NCI-H2029 treated with DMSO at 0.1 percent for 48 hours (cell line): ENCODE measurements around the gene ATP4A.

Experiments
- DNase-seq: peaks from one replicate; lab custom pipeline; 2025; lab: John Stamatoyannopoulos, UW

ATP4A gene

GRCh38 chr19:35565016-35565856 lies 1.8 kb upstream of the ATP4A start:
- no peak for DNase-seq

GRCh38 chr19:35562776-35563175 lies 682 bp downstream of the ATP4A start:
- no peak for DNase-seq

DNA sequence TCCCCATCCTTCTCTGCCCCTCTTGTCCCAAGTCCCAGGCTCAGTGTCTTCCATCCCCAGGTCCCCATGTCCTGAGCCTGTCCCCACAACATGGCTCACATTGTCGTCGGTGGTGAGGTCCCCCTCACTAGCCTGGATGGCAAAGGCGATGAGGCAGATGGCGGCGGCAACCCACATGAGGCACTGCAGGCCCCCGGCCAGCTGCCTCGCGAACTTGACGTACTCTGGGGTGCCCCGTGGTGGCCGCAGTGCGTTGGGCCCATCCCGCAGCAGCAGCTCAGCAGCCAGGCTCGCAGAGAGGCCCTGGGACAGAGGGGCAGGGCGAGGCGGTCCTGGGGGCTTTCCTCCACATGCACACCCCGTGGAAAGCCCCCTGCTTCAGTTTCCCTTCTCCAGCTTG lies 1.1 kb downstream of the ATP4A start:
- no peak for DNase-seq

GRCh38 chr19:35561436-35561835 lies 2.0 kb downstream of the ATP4A start:
- no peak for DNase-seq

GRCh38 chr19:35560677-35561076 lies 2.8 kb downstream of the ATP4A start:
- DNase-seq: no peak

- DNase-seq: no peak
Measured at GRCh38 chr19:35560271-35560670, 3.2 kb downstream of the ATP4A start.

- DNase-seq: no peak
Measured at GRCh38 chr19:35559781-35560180, 3.7 kb downstream of the ATP4A start.

- DNase-seq: no peak
Measured at GRCh38 chr19:35559281-35559659, 4.2 kb downstream of the ATP4A start.

DNA sequence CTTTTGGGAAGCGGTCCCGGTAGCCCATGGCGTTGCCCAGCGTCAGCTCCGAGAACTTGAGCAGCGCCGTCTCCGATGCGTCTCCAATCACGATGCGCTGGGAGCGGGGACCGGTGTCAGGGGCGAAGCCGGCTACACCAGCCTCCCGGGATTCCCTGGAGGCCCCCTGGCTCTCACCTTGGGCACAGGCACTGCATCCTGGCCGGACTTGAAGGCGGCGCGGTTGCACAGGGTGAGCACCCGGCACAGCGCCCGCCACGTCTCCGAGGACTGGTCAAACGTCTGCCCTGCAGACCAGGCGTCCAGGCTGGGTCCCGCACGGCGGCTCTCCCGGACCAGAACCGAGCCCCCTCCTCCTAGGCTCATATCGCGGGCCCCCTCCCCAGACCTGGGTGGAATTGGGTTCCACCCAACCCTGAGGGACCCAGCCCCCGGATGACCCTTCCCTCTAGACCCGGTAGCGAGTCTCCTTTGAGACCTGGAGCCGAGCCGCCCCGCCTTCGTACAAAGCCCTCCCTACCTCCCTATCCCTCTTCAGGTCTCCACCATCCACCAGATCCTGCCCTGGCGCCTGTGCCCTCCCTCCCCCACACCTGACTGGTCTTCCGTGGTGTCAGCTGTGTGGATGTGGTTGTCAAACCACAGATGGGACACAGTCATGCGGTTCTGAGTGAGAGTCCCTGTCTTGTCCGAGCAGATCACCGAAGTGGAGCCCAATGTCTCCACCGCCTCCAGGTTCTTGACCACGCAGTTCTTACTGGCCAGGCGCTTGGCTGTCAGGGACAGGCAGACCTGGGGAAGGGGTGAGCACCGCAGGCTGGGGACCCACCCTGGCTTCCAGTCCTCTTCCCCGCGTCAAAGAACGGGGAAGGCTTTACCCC lies 4.8 kb downstream of the ATP4A start:
- no peak for DNase-seq

GRCh38 chr19:35557539-35558399 lies 5.7 kb downstream of the ATP4A start:
- peak; percentile 37 for DNase-seq

GRCh38 chr19:35556846-35557538 lies 6.5 kb downstream of the ATP4A start:
- no peak for DNase-seq

DNA sequence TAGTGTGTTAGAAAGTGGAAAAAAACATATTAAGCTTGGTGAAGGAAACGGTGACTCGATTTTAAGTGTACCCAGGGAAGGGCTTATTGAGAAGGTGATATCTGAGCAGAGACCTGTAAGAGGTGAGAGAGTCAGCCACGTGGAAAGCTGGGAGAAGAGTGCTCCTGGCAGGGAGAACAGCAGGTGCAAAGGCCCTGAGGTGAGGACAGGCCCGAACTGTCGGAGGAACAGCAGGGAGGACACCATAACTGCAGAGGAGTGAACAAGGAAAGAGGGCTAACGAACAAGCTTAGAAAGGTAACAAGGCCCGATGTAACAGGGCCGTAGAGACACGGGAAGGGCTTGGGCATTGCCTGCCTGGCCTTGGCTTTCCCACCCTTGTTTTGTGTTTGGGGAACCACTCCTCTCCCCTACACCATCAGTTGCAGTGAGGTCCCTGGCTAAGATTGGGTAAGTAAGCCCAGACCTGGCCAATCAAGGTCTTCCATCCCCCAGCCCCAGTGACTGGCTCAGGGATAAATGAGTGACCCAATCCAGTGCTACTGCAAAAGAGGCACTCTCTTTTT lies 7.3 kb downstream of the ATP4A start:
- no peak for DNase-seq

- no peak for DNase-seq
Measured at GRCh38 chr19:35555301-35556005, 8.0 kb downstream of the ATP4A start.

GRCh38 chr19:35554076-35554475 lies 9.4 kb downstream of the ATP4A start:
- DNase-seq: no peak

DNA sequence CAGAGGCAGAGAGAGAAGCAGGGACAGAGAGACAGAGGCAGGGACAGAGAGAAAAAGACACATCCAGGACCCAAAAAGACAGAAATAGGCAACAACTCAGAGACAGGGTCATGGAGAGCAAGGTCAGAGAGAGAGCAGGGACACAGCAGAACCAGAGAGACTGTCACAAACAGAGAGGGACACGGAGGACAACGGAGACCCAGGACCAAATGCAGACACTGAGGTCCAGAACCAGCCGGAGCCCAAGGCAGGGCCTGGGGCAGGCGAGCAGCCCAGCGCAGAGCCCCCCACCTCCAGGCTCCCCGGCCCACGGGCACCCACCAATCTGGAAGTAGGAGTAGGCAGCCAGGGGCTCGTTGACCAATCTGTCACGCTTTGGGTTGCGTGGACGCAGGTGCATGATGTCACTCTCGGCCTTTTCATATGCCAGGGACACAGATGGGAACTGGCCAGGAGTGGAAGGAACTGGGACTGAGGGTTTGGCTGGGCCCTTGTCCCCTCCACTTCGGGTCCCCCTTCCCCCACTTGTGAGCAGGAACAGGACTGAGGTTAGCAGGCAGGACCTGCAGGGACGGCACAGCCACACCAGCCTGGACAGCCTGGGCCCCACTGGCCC lies 10.0 kb downstream of the ATP4A start:
- DNase-seq: no peak

DNA sequence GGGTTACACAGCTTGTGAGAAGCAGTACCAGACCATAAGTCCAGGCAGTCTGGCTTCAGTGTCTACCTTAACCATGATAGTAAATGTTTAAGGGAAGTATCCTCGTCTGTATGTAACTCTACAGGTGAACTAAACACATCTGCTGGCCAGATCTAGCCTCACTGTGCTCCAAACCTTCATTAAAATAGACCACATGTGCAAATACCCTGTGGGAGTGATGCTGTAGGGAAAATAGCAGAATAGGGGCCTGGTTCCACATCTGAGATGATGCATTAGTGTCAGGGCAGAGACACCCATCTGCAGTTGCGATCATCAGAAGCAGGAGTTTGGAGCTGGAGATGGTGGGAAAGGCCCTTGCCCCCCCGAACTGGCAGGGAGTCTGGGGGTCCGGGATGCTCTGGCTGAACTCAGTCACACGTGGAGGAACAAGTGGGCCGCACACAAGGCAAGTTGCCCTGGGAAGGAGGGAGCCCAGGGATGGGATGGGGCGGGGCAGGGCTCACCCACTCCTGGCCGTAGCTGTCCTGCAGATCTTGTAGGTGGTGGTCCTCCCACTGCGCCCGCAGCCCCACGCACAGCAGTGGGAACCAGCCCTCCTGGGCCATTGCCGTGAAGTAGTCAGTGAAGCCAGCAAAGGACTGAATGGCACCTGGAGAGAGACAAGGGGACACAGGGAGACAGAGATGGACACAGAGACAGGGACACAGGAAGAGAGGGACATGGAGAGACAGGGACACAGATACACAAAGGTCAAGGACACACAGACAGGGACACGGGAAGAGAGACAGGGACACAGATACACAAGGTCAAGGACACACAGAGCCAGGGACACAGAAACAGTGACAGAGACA lies 10.7 kb downstream of the ATP4A start:
- no peak for DNase-seq

GRCh38 chr19:35551091-35551810 lies 12.2 kb downstream of the ATP4A start:
- no peak for DNase-seq

- no peak for DNase-seq
Measured at GRCh38 chr19:35549879-35550523, 13.5 kb downstream of the ATP4A start.
